Neural progenitor cell (in vitro differentiated cells): Measurements from ENCODE around the gene ADO.

Source experiments
- EZH2 ChIP-seq: fragments of 200-600 bp; sonication (generic); IDR thresholded peaks from 2 replicates; pipeline ENCODE4 v1.6.1; 2017; ENCODE audit warnings: antibody characterized with exemption, mild to moderate bottlenecking, moderate library complexity
- TF ChIP-seq, protein P1 (sequence below): fragments of 200-600 bp; sonication (generic); IDR thresholded peaks from 2 replicates; pipeline ENCODE4 v1.5.1; 2017; ENCODE audit warnings: antibody characterized with exemption, mild to moderate bottlenecking

GRCh38 chr10:62856021-62856420, 51.5 kb downstream of the ADO start:
- TF ChIP-seq, protein P1, sequence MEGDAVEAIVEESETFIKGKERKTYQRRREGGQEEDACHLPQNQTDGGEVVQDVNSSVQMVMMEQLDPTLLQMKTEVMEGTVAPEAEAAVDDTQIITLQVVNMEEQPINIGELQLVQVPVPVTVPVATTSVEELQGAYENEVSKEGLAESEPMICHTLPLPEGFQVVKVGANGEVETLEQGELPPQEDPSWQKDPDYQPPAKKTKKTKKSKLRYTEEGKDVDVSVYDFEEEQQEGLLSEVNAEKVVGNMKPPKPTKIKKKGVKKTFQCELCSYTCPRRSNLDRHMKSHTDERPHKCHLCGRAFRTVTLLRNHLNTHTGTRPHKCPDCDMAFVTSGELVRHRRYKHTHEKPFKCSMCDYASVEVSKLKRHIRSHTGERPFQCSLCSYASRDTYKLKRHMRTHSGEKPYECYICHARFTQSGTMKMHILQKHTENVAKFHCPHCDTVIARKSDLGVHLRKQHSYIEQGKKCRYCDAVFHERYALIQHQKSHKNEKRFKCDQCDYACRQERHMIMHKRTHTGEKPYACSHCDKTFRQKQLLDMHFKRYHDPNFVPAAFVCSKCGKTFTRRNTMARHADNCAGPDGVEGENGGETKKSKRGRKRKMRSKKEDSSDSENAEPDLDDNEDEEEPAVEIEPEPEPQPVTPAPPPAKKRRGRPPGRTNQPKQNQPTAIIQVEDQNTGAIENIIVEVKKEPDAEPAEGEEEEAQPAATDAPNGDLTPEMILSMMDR = no peak
- TF ChIP-seq EZH2 = no peak
